Omental fat pad (tissue), 4 donors: ENCODE data around the gene GRIA2. TPM values are rescaled to one million over a fixed set of nuclear protein-coding genes. Genes with fewer than 3 reads are reported as not detected.

ENCODE experiments used
- ATAC-seq: fragments of 150-250 bp; one replicate; pipeline ENCODE4 v1.9.1; 2016; ENCODE audit warnings: mild to moderate bottlenecking, moderate library complexity; ENCODE audit not compliant: low FRiP score
- DNase-seq: peaks from one replicate; pipeline ENCODE4 v3.0.0-alpha.2; 2019; ENCODE audit warnings: low spot score
- total RNA-seq, 4 donors: library from RNA; depleted of rRNA; stranded (reverse); fragments of >200 nt; gene quantifications; one replicate each; pipeline ENCODE4 v1.1.0, GENCODE V29; 2016
- TF ChIP-seq, protein P1 (sequence below), 3 donors: fragments of 450-650 bp; IDR thresholded peaks; one replicate each; pipeline ENCODE4 v1.5.1; 2016 to 2017; ENCODE audit warnings: antibody characterized with exemption in 3 of 3, mild to moderate bottlenecking in 3 of 3, moderate library complexity in 2 of 3

GRIA2 gene
- total RNA-seq, 4 donors from 2014 or later: not detected

DNA sequence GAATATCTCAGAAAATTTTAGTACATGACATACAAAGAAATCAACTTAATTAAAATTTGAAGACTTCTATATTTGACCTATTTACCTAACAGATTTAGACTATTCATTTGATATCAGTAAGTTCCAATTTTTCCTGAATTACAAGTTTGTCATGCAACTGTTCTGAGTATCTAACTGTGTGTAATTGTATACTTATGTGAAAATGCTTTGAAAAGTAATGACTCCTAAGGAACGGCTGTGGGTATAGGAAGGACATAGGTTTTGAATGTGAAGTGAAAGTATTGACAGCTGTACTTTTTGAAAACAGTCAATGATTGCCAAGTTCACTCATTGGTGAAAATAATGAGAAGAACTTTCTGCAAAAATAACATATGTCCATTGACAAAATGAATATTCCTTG, 2.9 kb downstream of the GRIA2 start:
- TF ChIP-seq, protein P1, sequence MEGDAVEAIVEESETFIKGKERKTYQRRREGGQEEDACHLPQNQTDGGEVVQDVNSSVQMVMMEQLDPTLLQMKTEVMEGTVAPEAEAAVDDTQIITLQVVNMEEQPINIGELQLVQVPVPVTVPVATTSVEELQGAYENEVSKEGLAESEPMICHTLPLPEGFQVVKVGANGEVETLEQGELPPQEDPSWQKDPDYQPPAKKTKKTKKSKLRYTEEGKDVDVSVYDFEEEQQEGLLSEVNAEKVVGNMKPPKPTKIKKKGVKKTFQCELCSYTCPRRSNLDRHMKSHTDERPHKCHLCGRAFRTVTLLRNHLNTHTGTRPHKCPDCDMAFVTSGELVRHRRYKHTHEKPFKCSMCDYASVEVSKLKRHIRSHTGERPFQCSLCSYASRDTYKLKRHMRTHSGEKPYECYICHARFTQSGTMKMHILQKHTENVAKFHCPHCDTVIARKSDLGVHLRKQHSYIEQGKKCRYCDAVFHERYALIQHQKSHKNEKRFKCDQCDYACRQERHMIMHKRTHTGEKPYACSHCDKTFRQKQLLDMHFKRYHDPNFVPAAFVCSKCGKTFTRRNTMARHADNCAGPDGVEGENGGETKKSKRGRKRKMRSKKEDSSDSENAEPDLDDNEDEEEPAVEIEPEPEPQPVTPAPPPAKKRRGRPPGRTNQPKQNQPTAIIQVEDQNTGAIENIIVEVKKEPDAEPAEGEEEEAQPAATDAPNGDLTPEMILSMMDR (IDR thresholded peaks at IDR 0.05): no peak
- no peak for ATAC-seq
- DNase-seq: no peak

DNA sequence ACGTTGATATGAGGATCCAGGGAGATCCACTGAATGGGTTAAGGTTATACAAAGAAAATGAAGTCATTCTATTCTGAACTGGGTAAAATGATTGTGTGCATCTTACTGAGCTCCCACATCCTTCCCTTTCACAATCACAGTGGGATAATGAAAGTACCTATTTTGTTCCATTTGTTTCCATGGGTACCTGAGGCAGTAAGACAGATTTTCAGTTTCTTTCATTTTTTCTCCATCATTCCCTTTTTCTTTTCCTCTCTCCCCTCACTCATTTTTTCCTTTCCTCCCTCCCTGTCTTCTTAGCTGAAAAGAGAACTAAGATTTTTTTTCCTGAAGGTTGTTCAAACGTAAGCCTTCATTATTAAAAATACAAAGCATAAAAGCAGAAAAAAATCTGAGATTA, 4.6 kb downstream of the GRIA2 start:
- TF ChIP-seq, protein P1 (IDR thresholded peaks at IDR 0.05): no peak
- no peak for ATAC-seq
- no peak for DNase-seq

DNA sequence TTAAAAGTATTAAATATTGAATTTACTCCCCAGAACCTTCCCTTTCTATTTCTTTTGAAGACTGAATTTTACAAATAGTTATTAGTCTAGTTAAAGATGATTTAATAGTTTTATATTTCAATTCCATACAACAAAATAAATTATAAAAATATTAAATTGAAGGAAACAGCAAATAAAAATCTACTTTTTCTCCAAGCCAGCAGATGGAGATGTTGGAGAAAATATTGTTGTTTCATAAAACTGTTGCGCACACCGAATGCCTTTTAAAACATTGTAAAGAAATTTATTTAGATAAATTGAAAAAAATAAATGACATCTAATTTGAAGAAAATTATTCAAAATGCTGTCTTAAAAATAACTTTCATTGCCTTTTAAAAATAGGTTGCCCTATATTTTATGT, 5.5 kb downstream of the GRIA2 start:
- TF ChIP-seq, protein P1 (IDR thresholded peaks at IDR 0.05): no peak
- DNase-seq (no peak), ATAC-seq (no peak)

DNA sequence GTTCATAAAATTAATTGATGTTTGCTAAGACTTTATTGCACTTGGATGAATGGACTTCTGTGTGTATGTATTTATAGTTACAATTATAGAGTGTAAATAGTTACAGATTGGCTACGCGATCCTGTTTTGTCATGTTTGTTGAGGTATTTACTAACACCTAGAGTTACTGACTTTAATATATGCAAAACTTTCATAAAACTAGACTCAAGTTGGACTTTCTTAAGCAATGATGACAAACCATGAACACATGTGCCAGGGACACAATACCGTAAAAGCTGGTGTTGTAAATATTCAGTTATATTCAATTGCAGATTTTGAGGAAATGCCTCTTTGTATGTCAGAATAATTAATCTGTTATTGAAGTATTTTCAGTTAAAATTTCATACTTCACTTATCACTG, 6.1 kb downstream of the GRIA2 start:
- ATAC-seq (no peak), DNase-seq (no peak)
- TF ChIP-seq, protein P1 (IDR thresholded peaks at IDR 0.05): no peak

DNA sequence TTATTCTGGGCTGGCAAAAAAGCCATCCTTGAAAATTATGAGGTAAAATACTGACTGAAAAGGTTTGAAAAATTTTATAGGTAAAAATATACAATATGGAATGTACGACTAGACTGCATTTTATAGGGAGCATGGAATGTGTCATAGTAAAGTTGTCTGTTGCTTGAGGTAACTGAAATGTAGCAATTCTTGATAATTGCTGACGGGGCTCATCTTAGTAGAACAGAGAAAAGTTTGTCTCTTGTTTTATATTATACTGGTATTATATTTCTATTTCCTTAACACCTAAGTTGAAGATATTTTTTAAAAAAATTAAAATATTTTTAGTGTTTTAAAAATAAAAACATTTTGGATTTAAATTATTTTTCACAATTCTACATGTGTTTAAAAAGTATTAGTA, 11.0 kb downstream of the GRIA2 start:
- TF ChIP-seq, protein P1 (IDR thresholded peaks at IDR 0.05): no peak
- DNase-seq (no peak), ATAC-seq (no peak)

DNA sequence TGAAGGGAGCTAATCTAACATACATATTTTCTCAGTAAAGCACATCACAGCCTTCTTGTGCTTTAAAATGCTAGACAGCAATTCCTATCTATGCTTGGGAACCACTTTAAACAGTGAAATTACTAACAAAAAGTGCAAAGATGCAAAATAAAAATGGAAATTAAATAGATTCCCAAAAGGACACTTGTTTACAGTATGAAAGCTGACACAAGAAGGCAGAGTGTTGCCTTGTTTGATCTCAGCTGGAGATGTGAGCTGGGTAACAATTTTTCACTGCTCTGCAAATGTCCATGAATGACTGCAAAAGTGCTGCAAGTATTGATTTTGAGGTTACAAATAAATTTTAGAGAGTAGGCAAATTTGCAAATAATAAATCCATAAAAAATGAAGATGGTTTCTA, 22.3 kb downstream of the GRIA2 start:
- ATAC-seq: no peak
- TF ChIP-seq, protein P1 (IDR thresholded peaks at IDR 0.05): no peak
- no peak for DNase-seq

DNA sequence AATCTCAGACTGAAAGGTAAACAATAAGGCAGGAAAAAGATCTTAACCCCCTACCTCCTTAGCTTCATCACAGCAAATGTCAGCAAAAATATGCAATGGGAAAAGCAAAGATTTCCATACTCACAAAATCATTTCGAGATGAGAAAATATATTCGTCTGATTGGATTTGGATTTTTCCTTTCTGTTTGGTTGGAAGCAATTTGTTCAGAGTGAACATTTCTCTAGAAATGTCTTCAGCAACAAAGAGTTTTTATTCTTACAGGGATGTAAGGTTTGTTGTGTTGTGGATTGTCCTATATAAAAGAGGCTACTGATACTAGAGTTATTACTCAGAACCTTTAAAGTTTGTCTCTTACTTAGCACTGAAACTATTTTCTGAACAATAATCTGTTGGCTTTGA, 23.8 kb downstream of the GRIA2 start:
- DNase-seq: no peak
- TF ChIP-seq, protein P1 (IDR thresholded peaks at IDR 0.05): no peak
- ATAC-seq: no peak
